Liver (tissue), 9 donors: ENCODE data around the gene FCHO2. TPM values are rescaled to one million over a fixed set of nuclear protein-coding genes. Genes with fewer than 3 reads are reported as not detected.

Source experiments
- DNase-seq: peaks from one replicate; pipeline ENCODE4 v3.0.0-alpha.2; 2017; ENCODE audit warnings: low spot score
- H3K27ac ChIP-seq, 2 donors: one replicate each; pipeline ENCODE4 v1.7.0; 2013; ENCODE audit warnings: inconsistent platforms in 2 of 2, low read length in 2 of 2, control low read depth in 1 of 2, low read depth in 1 of 2, mild to moderate bottlenecking in 1 of 2
- H3K27me3 ChIP-seq, 4 donors: one replicate each; pipeline versions ENCODE4 v1.6.1 to v1.7.0; 2013; ENCODE audit warnings: low read length in 3 of 4, inconsistent platforms in 1 of 4, mild to moderate bottlenecking in 1 of 4, moderate library complexity in 1 of 4; ENCODE audit not compliant: control insufficient read depth in 4 of 4, insufficient read depth in 4 of 4
- H3K36me3 ChIP-seq, 4 donors: one replicate each; pipeline versions ENCODE4 v1.6.1 to v1.7.0; 2013; ENCODE audit warnings: low read length in 3 of 4, mild to moderate bottlenecking in 3 of 4, low read depth in 1 of 4, moderate library complexity in 1 of 4; ENCODE audit not compliant: control insufficient read depth in 4 of 4, insufficient read depth in 3 of 4
- H3K4me1 ChIP-seq, 4 donors: one replicate each; pipeline versions ENCODE4 v1.6.1 to v1.7.0; 2013; ENCODE audit warnings: low read length in 3 of 4, mild to moderate bottlenecking in 3 of 4, moderate library complexity in 1 of 4; ENCODE audit not compliant: control insufficient read depth in 4 of 4, insufficient read depth in 4 of 4
- H3K4me3 ChIP-seq, 3 donors: one replicate each; pipeline versions ENCODE4 v1.6.1 to v1.7.0; 2013; ENCODE audit warnings: low read length in 3 of 3, control low read depth in 1 of 3, low read depth in 1 of 3, mild to moderate bottlenecking in 1 of 3
- H3K9ac ChIP-seq, 2 donors: one replicate each; pipeline ENCODE4 v1.7.0; 2013; ENCODE audit warnings: low read length in 2 of 2, mild to moderate bottlenecking in 2 of 2, moderate library complexity in 2 of 2, control low read depth in 1 of 2, low read depth in 1 of 2
- H3K9me3 ChIP-seq, 4 donors: one replicate each; pipeline versions ENCODE4 v1.6.1 to v1.7.0; 2013; ENCODE audit warnings: low read length in 3 of 4; ENCODE audit not compliant: control insufficient read depth in 4 of 4
- CTCF ChIP-seq: fragments of 150-350 bp; IDR thresholded peaks from 2 replicates; pipeline ENCODE4 v1.5.1; 2017; ENCODE audit warnings: improper control_type of control experiment, low read depth, low read length; ENCODE audit not compliant: missing input control
- EGR1 ChIP-seq, 2 donors: IDR thresholded peaks; 2 replicates each; pipeline ENCODE4 v1.6.1; 2016 to 2018; ENCODE audit warnings: antibody characterized with exemption in 2 of 2, low read depth in 2 of 2
- FOXA2 ChIP-seq: IDR thresholded peaks from 2 replicates; pipeline ENCODE4 v1.6.1; 2016; ENCODE audit warnings: antibody characterized with exemption
- GABPA ChIP-seq, 2 donors: IDR thresholded peaks in 1 of 2; conservative IDR thresholded peaks in 1 of 2; 2 replicates each; pipeline ENCODE4 v1.6.1; 2016; ENCODE audit warnings: antibody characterized with exemption in 2 of 2, mild to moderate bottlenecking in 1 of 2, moderate library complexity in 1 of 2
- HNF4A ChIP-seq, 2 donors: conservative IDR thresholded peaks; 2 replicates each; pipeline ENCODE4 v1.6.1; 2016; ENCODE audit warnings: antibody characterized with exemption in 2 of 2, mild to moderate bottlenecking in 2 of 2
- HNF4G ChIP-seq: IDR thresholded peaks from 2 replicates; pipeline ENCODE4 v1.6.1; 2016; ENCODE audit warnings: antibody characterized with exemption
- JUND ChIP-seq, 2 donors: IDR thresholded peaks; 2 replicates each; pipeline ENCODE4 v1.6.1; 2016; ENCODE audit warnings: antibody characterized with exemption in 2 of 2
- MAX ChIP-seq: IDR thresholded peaks from 2 replicates; pipeline ENCODE4 v1.6.1; 2016; ENCODE audit warnings: antibody characterized with exemption
- NR2F2 ChIP-seq: IDR thresholded peaks from 2 replicates; pipeline ENCODE4 v1.6.1; 2016; ENCODE audit warnings: antibody characterized with exemption
- RAD21 ChIP-seq, 2 donors: IDR thresholded peaks; 2 replicates each; pipeline ENCODE4 v1.6.1; 2016; ENCODE audit warnings: antibody characterized with exemption in 2 of 2, mild to moderate bottlenecking in 2 of 2
- REST ChIP-seq: IDR thresholded peaks from 2 replicates; pipeline ENCODE4 v1.6.1; 2016; ENCODE audit warnings: antibody characterized with exemption, mild to moderate bottlenecking
- RXRA ChIP-seq, 2 donors: IDR thresholded peaks; 2 replicates each; pipeline ENCODE4 v1.6.1; 2017 to 2018; ENCODE audit warnings: antibody characterized with exemption in 2 of 2, mild to moderate bottlenecking in 1 of 2
- TAF1 ChIP-seq: conservative IDR thresholded peaks from 2 replicates; pipeline ENCODE4 v1.6.1; 2016; ENCODE audit warnings: antibody characterized with exemption, mild to moderate bottlenecking
- YY1 ChIP-seq: IDR thresholded peaks from 2 replicates; pipeline ENCODE4 v1.6.1; 2016; ENCODE audit warnings: antibody characterized with exemption, mild to moderate bottlenecking
- ZBTB33 ChIP-seq: IDR thresholded peaks from 2 replicates; pipeline ENCODE4 v1.6.1; 2016; ENCODE audit warnings: antibody characterized with exemption
- WGBS: extraction: QIAGEN DNeasy Blood & Tissue Kit; methylation state at CpG from one replicate; pipeline ENCODE4 v1.1.7; 2013; 5-methylcytosine and 5-hydroxymethylcytosine counted together
- polyA plus RNA-seq, 2 donors: library from polyadenylated mRNA; stranded (reverse) in 1 of 2; unstranded in 1 of 2; fragments of 200-250 nt in 1 of 2; fragments of >200 nt in 1 of 2; fragmentation: Nextera tagmentation in 1 of 2; extraction: Ambion mirVana in 1 of 2; gene quantifications; one replicate each; pipeline versions ENCODE4 v1.2.1 to v1.2.3, GENCODE V29; 2013 to 2015
- total RNA-seq, 2 donors: library from RNA; depleted of rRNA; stranded (reverse); fragments of >200 nt; gene quantifications; one replicate each; pipeline ENCODE4 v1.2.3, GENCODE V29; 2014
- donor health status: healthy.
- donor health status: healthy.
- donor health status: healthy.
- donor health status: healthy.
- donor health status: healthy.

FCHO2 gene
- total and polyA plus RNA-seq, 4 donors, result 5.3 to 37.5 (median 9.3) TPM

GRCh38 chr5:73126381-73126780, 170.5 kb downstream of the FCHO2 start:
- Histone ChIP-seq H3K4me1 (peaks cover 0 to under 1% (median 0%) of the 10 kb centered on the region in 4 donors), H3K9me3 (no peaks in the 10 kb centered on the region), H3K36me3 (no peaks in the 10 kb centered on the region), H3K4me3 (no peak overlapping the region), H3K27me3 (no peaks in the 10 kb centered on the region), H3K27ac (no peak overlapping the region), H3K9ac (no peak overlapping the region)
- 62% methylated on average over 4 of the region's 4 CpGs for WGBS
- TF ChIP-seq RXRA (IDR thresholded peaks at IDR 0.05), result peak; percentile 24 to 55
- TF ChIP-seq GABPA (IDR thresholded peaks at IDR 0.05 in 1 of 2, conservative IDR thresholded peaks at IDR 0.05 in 1 of 2), result no peak
- TF ChIP-seq HNF4A (conservative IDR thresholded peaks at IDR 0.05), result peak in 1 of 2 donors; percentile 36
- no peak for TF ChIP-seq HNF4G
- no peak for TF ChIP-seq EGR1 (IDR thresholded peaks at IDR 0.05; ENCODE audit: low read depth in 2 of 2)
- TF ChIP-seq JUND (IDR thresholded peaks at IDR 0.05), result no peak
- DNase-seq, result no peak

GRCh38 chr5:73126957-73127356, 171.1 kb downstream of the FCHO2 start:
- H3K27me3 ChIP-seq, result no peaks in the 10 kb centered on the region
- WGBS, result 77% methylated on average over 1 of the region's 1 CpG
- no peak overlapping the region for H3K27ac ChIP-seq
- H3K9ac ChIP-seq, result no peak overlapping the region
- no peaks in the 10 kb centered on the region for H3K36me3 ChIP-seq
- no peaks in the 10 kb centered on the region for H3K4me1 ChIP-seq
- H3K4me3 ChIP-seq, result no peak overlapping the region
- no peaks in the 10 kb centered on the region for H3K9me3 ChIP-seq
- no peak for TF ChIP-seq FOXA2
- no peak for TF ChIP-seq EGR1 (IDR thresholded peaks at IDR 0.05; ENCODE audit: low read depth in 2 of 2)
- no peak for TF ChIP-seq TAF1
- no peak for TF ChIP-seq CTCF
- no peak for TF ChIP-seq RAD21 (IDR thresholded peaks at IDR 0.05)
- TF ChIP-seq NR2F2, result no peak
- no peak for TF ChIP-seq JUND (IDR thresholded peaks at IDR 0.05)
- TF ChIP-seq GABPA (IDR thresholded peaks at IDR 0.05 in 1 of 2, conservative IDR thresholded peaks at IDR 0.05 in 1 of 2), result no peak
- no peak for TF ChIP-seq YY1
- TF ChIP-seq HNF4A (conservative IDR thresholded peaks at IDR 0.05), result no peak
- TF ChIP-seq ZBTB33, result no peak
- DNase-seq, result no peak

GRCh38 chr5:73129143-73129542, 173.3 kb downstream of the FCHO2 start:
- Histone ChIP-seq H3K27ac (no peak overlapping the region), H3K9ac (no peak overlapping the region), H3K36me3 (no peaks in the 10 kb centered on the region), H3K27me3 (no peaks in the 10 kb centered on the region), H3K4me3 (no peak overlapping the region), H3K9me3 (no peaks in the 10 kb centered on the region), H3K4me1 (no peaks in the 10 kb centered on the region)
- DNase-seq, result no peak
- WGBS, result 87% methylated on average over 5 of the region's 5 CpGs
- no peak for TF ChIP-seq ZBTB33
- no peak for TF ChIP-seq HNF4G
- TF ChIP-seq REST, result no peak
- no peak for TF ChIP-seq TAF1
- no peak for TF ChIP-seq CTCF
- TF ChIP-seq RAD21 (IDR thresholded peaks at IDR 0.05), result no peak
- TF ChIP-seq HNF4A (conservative IDR thresholded peaks at IDR 0.05), result no peak
- no peak for TF ChIP-seq MAX
- no peak for TF ChIP-seq FOXA2
